Suppressor macrophage (primary cell): ENCODE results near the gene VAPB.
"Not testable (repeated sequence)": the region's sequence is repeated elsewhere in the genome, so short reads cannot be mapped to it uniquely, and the experiment has no call there.

ENCODE experiments used
- DNase-seq, 4 experiments: peaks; one replicate each; pipeline ENCODE4 v3.0.0-alpha.2; 2020 to 2022

VAPB gene

GRCh38 chr20:58407966-58408557 is 19.0 kb downstream of the VAPB start:
- DNase-seq: peak in 2 of 4 experiments; percentile 19 to 22

- DNase-seq: peak in 2 of 4 experiments; percentile 21
Measured at GRCh38 chr20:58408603-58409246, 19.7 kb downstream of the VAPB start.

GRCh38 chr20:58414216-58414615 is 25.2 kb downstream of the VAPB start:
- not testable (repeated sequence) for DNase-seq

- not testable (repeated sequence) for DNase-seq
Measured at GRCh38 chr20:58414786-58415185, 25.8 kb downstream of the VAPB start.

- DNase-seq: no peak
Measured at GRCh38 chr20:58416057-58416456, 27.0 kb downstream of the VAPB start.

- no peak for DNase-seq
Measured at GRCh38 chr20:58416835-58417234, 27.8 kb downstream of the VAPB start.

- no peak for DNase-seq
Measured at GRCh38 chr20:58417438-58417837, 28.4 kb downstream of the VAPB start.

GRCh38 chr20:58418949-58419748 is 30.1 kb downstream of the VAPB start:
- DNase-seq: no peak

- peak in 1 of 4 experiments; percentile 10 for DNase-seq
Measured at GRCh38 chr20:58420798-58421496, 31.9 kb downstream of the VAPB start.

- DNase-seq: no peak
Measured at GRCh38 chr20:58421497-58421850, 32.4 kb downstream of the VAPB start.

- DNase-seq: no peak
Measured at GRCh38 chr20:58424218-58424969, 35.4 kb downstream of the VAPB start.

- DNase-seq: not testable (repeated sequence)
Measured at GRCh38 chr20:58427571-58427970, 38.5 kb downstream of the VAPB start.

- no peak for DNase-seq
Measured at GRCh38 chr20:58428364-58428763, 39.3 kb downstream of the VAPB start.

GRCh38 chr20:58429303-58429702 is 40.3 kb downstream of the VAPB start:
- no peak for DNase-seq

GRCh38 chr20:58431134-58431533 is 42.1 kb downstream of the VAPB start:
- DNase-seq: no peak

- peak; percentile 35 to 62 (median 54) for DNase-seq
Measured at GRCh38 chr20:58432186-58432954, 43.3 kb downstream of the VAPB start.

GRCh38 chr20:58433029-58433647 is 44.1 kb downstream of the VAPB start:
- no peak for DNase-seq

GRCh38 chr20:58433759-58434158 is 44.7 kb downstream of the VAPB start:
- DNase-seq: peak in 3 of 4 experiments; percentile 10 to 24 (median 22)

- no peak for DNase-seq
Measured at GRCh38 chr20:58434326-58434725, 45.3 kb downstream of the VAPB start.

- no peak for DNase-seq
Measured at GRCh38 chr20:58435237-58435636, 46.2 kb downstream of the VAPB start.
